HCT116 (cell line): ENCODE data around the gene METTL6.

Experiments
- CEBPB ChIP-seq: IDR thresholded peaks from 2 replicates; pipeline ENCODE4 v1.6.1; 2012; ENCODE audit warnings: low read depth
- CTCF ChIP-seq, 3 experiments: fragments of 200-600 bp in 1 of 3; sonication (generic) in 1 of 3; IDR thresholded peaks in 2 of 3; conservative IDR thresholded peaks in 1 of 3; 2 replicates each; pipeline ENCODE4 v1.5.1; 2012 to 2017; ENCODE audit warnings: low read depth in 2 of 3, low read length in 2 of 3, antibody characterized with exemption in 1 of 3, borderline replicate concordance in 1 of 3, control low read depth in 1 of 3, mild to moderate bottlenecking in 1 of 3, mixed read lengths in 1 of 3, mixed run types in 1 of 3, moderate library complexity in 1 of 3; ENCODE audit not compliant: insufficient read depth in 1 of 3
- EZH2 ChIP-seq: fragments of 200-600 bp; sonication (generic); IDR thresholded peaks from 2 replicates; pipeline ENCODE4 v1.6.1; 2017; ENCODE audit warnings: antibody characterized with exemption, mixed run types
- EZH2phosphoT487 ChIP-seq: fragments of 200-600 bp; IDR thresholded peaks from 2 replicates; pipeline ENCODE4 v1.6.1; 2018; ENCODE audit warnings: antibody characterized with exemption, borderline replicate concordance
- FOSL1 ChIP-seq: IDR thresholded peaks from 2 replicates; pipeline ENCODE4 v1.6.1; 2012; ENCODE audit warnings: low read depth
- POLR2A ChIP-seq: IDR thresholded peaks from 2 replicates; pipeline ENCODE4 v1.7.0; 2011; ENCODE audit warnings: borderline replicate concordance; ENCODE audit not compliant: insufficient read depth, insufficient read length; ENCODE audit errors: extremely low read depth
- POLR2AphosphoS5 ChIP-seq: IDR thresholded peaks from 2 replicates; pipeline ENCODE4 v1.6.1; 2011; ENCODE audit warnings: mild to moderate bottlenecking, low read depth, low read length, moderate library complexity
- RAD21 ChIP-seq: IDR thresholded peaks from 2 replicates; pipeline ENCODE4 v1.6.1; 2012; ENCODE audit warnings: low read depth, mild to moderate bottlenecking
- REST ChIP-seq: IDR thresholded peaks from 2 replicates; pipeline ENCODE4 v1.6.1; 2012; ENCODE audit warnings: low read depth
- TCF7L2 ChIP-seq: IDR thresholded peaks from 2 replicates; pipeline ENCODE4 v1.7.0; 2011; ENCODE audit warnings: borderline replicate concordance, inconsistent platforms; ENCODE audit not compliant: insufficient read depth, insufficient read length; ENCODE audit errors: extremely low read depth
- YY1 ChIP-seq: IDR thresholded peaks from 2 replicates; pipeline ENCODE4 v1.6.1; 2011; ENCODE audit warnings: low read length, low read depth, moderate library complexity, mild to moderate bottlenecking; ENCODE audit not compliant: insufficient replicate concordance; ENCODE audit errors: extremely low read depth
- ZBTB33 ChIP-seq: IDR thresholded peaks from 2 replicates; pipeline ENCODE4 v1.6.1; 2011; ENCODE audit warnings: mild to moderate bottlenecking, low read length, moderate library complexity; ENCODE audit not compliant: insufficient replicate concordance; ENCODE audit errors: extremely low read depth
- ZFX ChIP-seq: fragments of 450-650 bp; IDR thresholded peaks from 2 replicates; pipeline ENCODE4 v1.6.1; 2017

GRCh38 chr3:15443826-15444524, 16.6 kb upstream of the METTL6 start:
- TF ChIP-seq EZH2phosphoT487, result no peak
- TF ChIP-seq CTCF (IDR thresholded peaks at IDR 0.05 in 2 of 3, conservative IDR thresholded peaks at IDR 0.05 in 1 of 3; ENCODE audit: borderline replicate concordance in 1 of 3, insufficient read depth in 1 of 3, low read depth in 2 of 3, low read length in 2 of 3), result no peak
- TF ChIP-seq REST, result no peak
- TF ChIP-seq POLR2A, result no peak
- TF ChIP-seq ZFX, result no peak
- no peak for TF ChIP-seq POLR2AphosphoS5
- no peak for TF ChIP-seq ZBTB33
- no peak for TF ChIP-seq EZH2
- no peak for TF ChIP-seq FOSL1
- TF ChIP-seq RAD21, result no peak
- no peak for TF ChIP-seq TCF7L2
- TF ChIP-seq CEBPB, result no peak
- TF ChIP-seq YY1, result no peak
